Liver (tissue), 9 donors: Measurements from ENCODE around the gene CD2. TPM values are rescaled to one million over a fixed set of nuclear protein-coding genes. Genes with fewer than 3 reads are reported as not detected.

Source experiments
- DNase-seq: peaks from one replicate; pipeline ENCODE4 v3.0.0-alpha.2; 2017; ENCODE audit warnings: low spot score
- H3K27ac ChIP-seq, 2 donors: one replicate each; pipeline ENCODE4 v1.7.0; 2013; ENCODE audit warnings: inconsistent platforms in 2 of 2, low read length in 2 of 2, control low read depth in 1 of 2, low read depth in 1 of 2, mild to moderate bottlenecking in 1 of 2
- H3K27me3 ChIP-seq, 4 donors: one replicate each; pipeline versions ENCODE4 v1.6.1 to v1.7.0; 2013; ENCODE audit warnings: low read length in 3 of 4, inconsistent platforms in 1 of 4, mild to moderate bottlenecking in 1 of 4, moderate library complexity in 1 of 4; ENCODE audit not compliant: control insufficient read depth in 4 of 4, insufficient read depth in 4 of 4
- H3K36me3 ChIP-seq, 4 donors: one replicate each; pipeline versions ENCODE4 v1.6.1 to v1.7.0; 2013; ENCODE audit warnings: low read length in 3 of 4, mild to moderate bottlenecking in 3 of 4, low read depth in 1 of 4, moderate library complexity in 1 of 4; ENCODE audit not compliant: control insufficient read depth in 4 of 4, insufficient read depth in 3 of 4
- H3K4me1 ChIP-seq, 4 donors: one replicate each; pipeline versions ENCODE4 v1.6.1 to v1.7.0; 2013; ENCODE audit warnings: low read length in 3 of 4, mild to moderate bottlenecking in 3 of 4, moderate library complexity in 1 of 4; ENCODE audit not compliant: control insufficient read depth in 4 of 4, insufficient read depth in 4 of 4
- H3K4me3 ChIP-seq, 3 donors: one replicate each; pipeline versions ENCODE4 v1.6.1 to v1.7.0; 2013; ENCODE audit warnings: low read length in 3 of 3, control low read depth in 1 of 3, low read depth in 1 of 3, mild to moderate bottlenecking in 1 of 3
- H3K9ac ChIP-seq, 2 donors: one replicate each; pipeline ENCODE4 v1.7.0; 2013; ENCODE audit warnings: low read length in 2 of 2, mild to moderate bottlenecking in 2 of 2, moderate library complexity in 2 of 2, control low read depth in 1 of 2, low read depth in 1 of 2
- H3K9me3 ChIP-seq, 4 donors: one replicate each; pipeline versions ENCODE4 v1.6.1 to v1.7.0; 2013; ENCODE audit warnings: low read length in 3 of 4; ENCODE audit not compliant: control insufficient read depth in 4 of 4
- ATF3 ChIP-seq: IDR thresholded peaks from 2 replicates; pipeline ENCODE4 v1.6.1; 2016; ENCODE audit warnings: antibody characterized with exemption
- CTCF ChIP-seq: fragments of 150-350 bp; IDR thresholded peaks from 2 replicates; pipeline ENCODE4 v1.5.1; 2017; ENCODE audit warnings: improper control_type of control experiment, low read depth, low read length; ENCODE audit not compliant: missing input control
- EGR1 ChIP-seq, 2 donors: IDR thresholded peaks; 2 replicates each; pipeline ENCODE4 v1.6.1; 2016 to 2018; ENCODE audit warnings: antibody characterized with exemption in 2 of 2, low read depth in 2 of 2
- FOXA1 ChIP-seq: IDR thresholded peaks from 2 replicates; pipeline ENCODE4 v1.6.1; 2016; ENCODE audit warnings: antibody characterized with exemption
- FOXA2 ChIP-seq: IDR thresholded peaks from 2 replicates; pipeline ENCODE4 v1.6.1; 2016; ENCODE audit warnings: antibody characterized with exemption
- GABPA ChIP-seq, 2 donors: IDR thresholded peaks in 1 of 2; conservative IDR thresholded peaks in 1 of 2; 2 replicates each; pipeline ENCODE4 v1.6.1; 2016; ENCODE audit warnings: antibody characterized with exemption in 2 of 2, mild to moderate bottlenecking in 1 of 2, moderate library complexity in 1 of 2
- HNF4A ChIP-seq, 2 donors: conservative IDR thresholded peaks; 2 replicates each; pipeline ENCODE4 v1.6.1; 2016; ENCODE audit warnings: antibody characterized with exemption in 2 of 2, mild to moderate bottlenecking in 2 of 2
- HNF4G ChIP-seq: IDR thresholded peaks from 2 replicates; pipeline ENCODE4 v1.6.1; 2016; ENCODE audit warnings: antibody characterized with exemption
- JUND ChIP-seq, 2 donors: IDR thresholded peaks; 2 replicates each; pipeline ENCODE4 v1.6.1; 2016; ENCODE audit warnings: antibody characterized with exemption in 2 of 2
- MAX ChIP-seq: IDR thresholded peaks from 2 replicates; pipeline ENCODE4 v1.6.1; 2016; ENCODE audit warnings: antibody characterized with exemption
- NR2F2 ChIP-seq: IDR thresholded peaks from 2 replicates; pipeline ENCODE4 v1.6.1; 2016; ENCODE audit warnings: antibody characterized with exemption
- RAD21 ChIP-seq, 2 donors: IDR thresholded peaks; 2 replicates each; pipeline ENCODE4 v1.6.1; 2016; ENCODE audit warnings: antibody characterized with exemption in 2 of 2, mild to moderate bottlenecking in 2 of 2
- REST ChIP-seq: IDR thresholded peaks from 2 replicates; pipeline ENCODE4 v1.6.1; 2016; ENCODE audit warnings: antibody characterized with exemption, mild to moderate bottlenecking
- RXRA ChIP-seq, 2 donors: IDR thresholded peaks; 2 replicates each; pipeline ENCODE4 v1.6.1; 2017 to 2018; ENCODE audit warnings: antibody characterized with exemption in 2 of 2, mild to moderate bottlenecking in 1 of 2
- SP1 ChIP-seq: IDR thresholded peaks from 2 replicates; pipeline ENCODE4 v1.6.1; 2018; ENCODE audit warnings: antibody characterized with exemption, mild to moderate bottlenecking
- YY1 ChIP-seq: IDR thresholded peaks from 2 replicates; pipeline ENCODE4 v1.6.1; 2016; ENCODE audit warnings: antibody characterized with exemption, mild to moderate bottlenecking
- ZBTB33 ChIP-seq: IDR thresholded peaks from 2 replicates; pipeline ENCODE4 v1.6.1; 2016; ENCODE audit warnings: antibody characterized with exemption
- WGBS: extraction: QIAGEN DNeasy Blood & Tissue Kit; methylation state at CpG from one replicate; pipeline ENCODE4 v1.1.7; 2013; 5-methylcytosine and 5-hydroxymethylcytosine counted together
- polyA plus RNA-seq, 2 donors: library from polyadenylated mRNA; stranded (reverse) in 1 of 2; unstranded in 1 of 2; fragments of 200-250 nt in 1 of 2; fragments of >200 nt in 1 of 2; fragmentation: Nextera tagmentation in 1 of 2; extraction: Ambion mirVana in 1 of 2; gene quantifications; one replicate each; pipeline versions ENCODE4 v1.2.1 to v1.2.3, GENCODE V29; 2013 to 2015
- total RNA-seq, 2 donors: library from RNA; depleted of rRNA; stranded (reverse); fragments of >200 nt; gene quantifications; one replicate each; pipeline ENCODE4 v1.2.3, GENCODE V29; 2014
- donor health status: healthy.
- donor health status: healthy.
- donor health status: healthy.
- donor health status: healthy.
- donor health status: healthy.

CD2 gene
- total and polyA plus RNA-seq, 4 donors = 0.28 to 1.5 (median 0.89) TPM

- Histone ChIP-seq H3K9ac (peak overlapping the region in 1 of 2 donors; percentile 6), H3K36me3 (no peaks in the 10 kb centered on the region), H3K27me3 (no peaks in the 10 kb centered on the region), H3K9me3 (peaks cover 0 to 6% (median 0%) of the 10 kb centered on the region in 4 donors), H3K27ac (no peak overlapping the region), H3K4me3 (no peak overlapping the region), H3K4me1 (no peaks in the 10 kb centered on the region)
- WGBS = 91% methylated on average over 14 of the region's 14 CpGs
- TF ChIP-seq REST = no peak
- TF ChIP-seq HNF4G = no peak
- TF ChIP-seq ATF3 = no peak
- no peak for TF ChIP-seq JUND (IDR thresholded peaks at IDR 0.05)
- no peak for TF ChIP-seq NR2F2
- TF ChIP-seq RAD21 (IDR thresholded peaks at IDR 0.05) = no peak
- no peak for TF ChIP-seq GABPA (IDR thresholded peaks at IDR 0.05 in 1 of 2, conservative IDR thresholded peaks at IDR 0.05 in 1 of 2)
- no peak for TF ChIP-seq FOXA1
- no peak for TF ChIP-seq YY1
- TF ChIP-seq CTCF = no peak
- no peak for TF ChIP-seq MAX
- TF ChIP-seq FOXA2 = no peak
- TF ChIP-seq RXRA (IDR thresholded peaks at IDR 0.05) = no peak
- no peak for TF ChIP-seq HNF4A (conservative IDR thresholded peaks at IDR 0.05)
- no peak for TF ChIP-seq SP1
- TF ChIP-seq EGR1 (IDR thresholded peaks at IDR 0.05; ENCODE audit: low read depth in 2 of 2) = no peak
- no peak for DNase-seq
Observed at GRCh38 chr1:116808848-116809508, 54.7 kb downstream of the CD2 start.

- 93% methylated on average over 1 of the region's 1 CpG for WGBS
- DNase-seq = no peak
- Histone ChIP-seq H3K27me3 (no peaks in the 10 kb centered on the region), H3K36me3 (no peaks in the 10 kb centered on the region), H3K27ac (no peak overlapping the region), H3K4me1 (no peaks in the 10 kb centered on the region), H3K9ac (no peak overlapping the region), H3K9me3 (peaks cover 0 to 6% (median 0%) of the 10 kb centered on the region in 4 donors), H3K4me3 (no peak overlapping the region)
- no peak for TF ChIP-seq MAX
- TF ChIP-seq RXRA (IDR thresholded peaks at IDR 0.05) = no peak
- no peak for TF ChIP-seq SP1
- TF ChIP-seq CTCF = no peak
- no peak for TF ChIP-seq ZBTB33
Observed at GRCh38 chr1:116811321-116811720, 57.1 kb downstream of the CD2 start.
